A204.1 (cell line): ENCODE results near the gene DDX24.

Experiments
- FAIRE-seq: peaks from 2 replicates; lab custom pipeline; 2012; peaks lifted over from hg19 to GRCh38; lab: Jason Lieb, UNC

Gene DDX24, protein sequence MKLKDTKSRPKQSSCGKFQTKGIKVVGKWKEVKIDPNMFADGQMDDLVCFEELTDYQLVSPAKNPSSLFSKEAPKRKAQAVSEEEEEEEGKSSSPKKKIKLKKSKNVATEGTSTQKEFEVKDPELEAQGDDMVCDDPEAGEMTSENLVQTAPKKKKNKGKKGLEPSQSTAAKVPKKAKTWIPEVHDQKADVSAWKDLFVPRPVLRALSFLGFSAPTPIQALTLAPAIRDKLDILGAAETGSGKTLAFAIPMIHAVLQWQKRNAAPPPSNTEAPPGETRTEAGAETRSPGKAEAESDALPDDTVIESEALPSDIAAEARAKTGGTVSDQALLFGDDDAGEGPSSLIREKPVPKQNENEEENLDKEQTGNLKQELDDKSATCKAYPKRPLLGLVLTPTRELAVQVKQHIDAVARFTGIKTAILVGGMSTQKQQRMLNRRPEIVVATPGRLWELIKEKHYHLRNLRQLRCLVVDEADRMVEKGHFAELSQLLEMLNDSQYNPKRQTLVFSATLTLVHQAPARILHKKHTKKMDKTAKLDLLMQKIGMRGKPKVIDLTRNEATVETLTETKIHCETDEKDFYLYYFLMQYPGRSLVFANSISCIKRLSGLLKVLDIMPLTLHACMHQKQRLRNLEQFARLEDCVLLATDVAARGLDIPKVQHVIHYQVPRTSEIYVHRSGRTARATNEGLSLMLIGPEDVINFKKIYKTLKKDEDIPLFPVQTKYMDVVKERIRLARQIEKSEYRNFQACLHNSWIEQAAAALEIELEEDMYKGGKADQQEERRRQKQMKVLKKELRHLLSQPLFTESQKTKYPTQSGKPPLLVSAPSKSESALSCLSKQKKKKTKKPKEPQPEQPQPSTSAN

DNA sequence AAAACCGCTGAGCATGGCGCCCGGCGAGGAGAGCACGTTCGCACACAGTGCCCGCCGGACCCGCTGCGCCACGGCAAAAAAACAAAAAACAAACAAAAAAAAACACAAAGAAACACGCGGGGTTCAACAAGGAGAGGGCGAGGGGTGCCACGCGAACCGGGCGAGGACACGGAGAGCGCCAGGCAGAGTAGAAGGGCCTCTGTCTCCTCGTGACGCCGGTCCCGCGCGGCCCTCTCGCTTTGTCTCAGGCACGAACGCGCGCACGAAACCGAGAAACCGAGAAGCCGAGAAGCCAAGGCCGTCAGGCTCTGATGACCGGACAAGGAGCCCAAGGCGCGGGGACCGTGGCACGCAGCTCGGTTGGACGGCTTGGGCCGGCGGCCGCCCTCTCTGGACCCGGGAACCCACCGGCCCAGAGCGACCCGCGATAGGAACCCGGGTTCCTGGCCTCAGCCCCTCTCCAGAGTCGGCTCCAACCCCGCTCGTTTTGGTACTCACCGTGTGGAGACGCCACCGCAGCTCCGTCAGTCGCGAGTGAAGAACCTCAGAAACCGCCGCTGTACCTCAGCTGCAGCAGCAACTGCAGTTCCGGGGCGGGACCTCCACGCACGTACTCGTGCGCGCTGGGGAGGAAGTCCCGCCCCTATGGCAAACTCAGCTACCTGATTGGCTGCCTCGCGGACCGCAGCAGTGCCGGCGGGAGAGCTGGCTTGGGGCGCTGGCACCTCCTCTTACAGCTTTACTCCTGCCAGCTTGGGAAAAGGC, at the start of gene DDX24, which contains the start of gene IFI27L1:
Gene DDX24, minus strand, starts transcription at position 582 of the 765 bp plus-strand sequence. CDS start 1,460 bp downstream, outside the sequence.
Gene IFI27L1, plus strand, starts transcription at position 690 of the 765 bp plus-strand sequence. CDS start 15,628 bp downstream, outside the sequence.
- peak; percentile 72 for FAIRE-seq

DNA sequence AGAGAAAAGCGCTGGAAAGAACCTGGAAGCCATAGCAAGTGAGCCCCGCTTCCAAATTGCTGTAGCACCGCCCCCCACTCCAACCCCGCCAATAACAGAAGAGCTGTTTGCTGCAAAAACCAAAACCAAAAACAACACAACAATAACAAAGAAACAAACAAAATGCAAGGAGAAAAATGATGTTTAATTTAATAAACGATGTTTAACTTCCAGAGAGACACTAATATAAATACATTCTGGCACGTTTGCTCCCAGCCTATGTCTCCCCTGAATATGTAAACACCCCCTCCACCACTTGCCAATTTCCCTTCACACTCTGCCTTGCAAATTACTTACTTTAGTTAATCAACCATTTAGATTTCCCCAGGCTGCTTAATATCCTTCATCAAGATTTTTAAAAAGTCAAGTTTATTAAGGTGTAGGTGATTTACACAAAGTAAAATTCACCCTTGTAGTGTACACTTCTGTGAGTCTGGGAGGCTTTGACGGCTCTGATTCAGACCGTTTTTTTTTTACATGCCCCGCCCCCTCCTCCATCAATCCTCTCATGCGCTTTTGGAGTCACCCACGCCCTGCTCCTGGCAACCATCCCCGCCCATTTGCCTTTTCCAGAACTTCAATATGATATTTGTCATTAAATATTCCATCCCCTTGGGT, 48.9 kb upstream of the DDX24 start:
- no peak for FAIRE-seq

DNA sequence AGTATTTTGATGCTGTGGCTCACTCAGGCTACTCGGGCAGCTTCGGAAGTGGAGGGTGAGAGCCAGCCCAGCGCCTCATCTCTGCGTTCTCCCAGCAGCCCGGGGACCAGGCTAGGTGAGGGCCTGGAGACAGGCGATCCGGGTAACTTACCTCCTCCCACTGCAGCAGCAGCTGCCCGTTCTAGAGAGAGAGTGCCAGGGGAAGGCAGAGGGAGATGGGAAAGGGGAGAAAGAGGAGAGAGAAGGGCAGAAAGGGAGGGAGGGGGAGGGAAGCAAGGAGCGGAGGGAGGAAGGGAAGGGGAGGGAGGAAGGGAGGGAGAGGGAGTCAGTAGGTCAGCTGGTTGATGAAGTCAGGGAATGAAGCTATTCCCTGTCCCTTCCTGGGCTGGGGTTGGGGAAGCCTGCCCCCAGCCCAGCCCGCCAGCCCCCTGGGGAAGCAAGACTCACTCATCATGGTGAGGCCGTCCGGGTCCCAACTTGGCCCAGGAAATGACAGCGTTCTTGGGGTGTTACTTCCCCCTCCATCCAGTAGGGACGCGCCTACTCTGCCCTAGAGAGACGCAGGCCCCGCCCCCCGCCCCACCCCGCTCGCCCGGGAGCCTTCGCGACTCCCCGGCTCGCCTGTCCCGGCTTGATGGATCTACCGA, 48.2 kb upstream of the DDX24 start, which contains the start of gene IFI27L2:
Gene IFI27L2, minus strand, starts transcription at position 494 of the 647 bp plus-strand sequence. Its CDS starts 40 bp downstream, at position 454.
- FAIRE-seq, result no peak

DNA sequence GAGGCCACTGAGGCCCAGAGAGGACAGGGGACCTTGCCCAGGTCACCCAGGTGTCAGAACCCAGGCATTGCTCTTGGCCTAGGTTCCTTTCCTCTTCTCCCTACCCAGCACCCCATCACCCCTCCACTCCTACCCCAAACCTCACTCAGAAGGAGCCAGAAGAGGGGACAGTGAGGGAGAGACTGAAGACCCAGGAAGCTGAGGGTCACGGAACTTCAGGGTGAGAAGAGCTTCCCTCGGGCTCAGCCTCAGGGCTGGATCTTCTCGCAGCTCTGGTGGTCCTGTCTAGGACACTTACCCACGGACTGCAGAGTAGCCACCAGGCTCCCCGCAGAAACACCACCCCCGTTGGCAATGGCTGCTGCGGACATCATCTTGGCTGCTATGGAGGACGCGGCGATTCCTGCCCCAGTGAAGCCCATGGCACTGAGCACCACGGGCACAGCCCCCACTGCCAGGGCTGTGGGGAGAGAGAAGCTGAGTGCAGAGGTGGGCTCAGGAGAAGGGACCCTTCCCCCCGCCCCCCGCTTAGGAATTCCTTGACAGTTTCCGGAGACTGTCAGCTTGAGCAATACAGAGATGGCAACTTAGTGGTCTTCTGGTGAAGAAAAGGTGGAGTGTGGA, 47.3 kb upstream of the DDX24 start:
- FAIRE-seq, result no peak

DNA sequence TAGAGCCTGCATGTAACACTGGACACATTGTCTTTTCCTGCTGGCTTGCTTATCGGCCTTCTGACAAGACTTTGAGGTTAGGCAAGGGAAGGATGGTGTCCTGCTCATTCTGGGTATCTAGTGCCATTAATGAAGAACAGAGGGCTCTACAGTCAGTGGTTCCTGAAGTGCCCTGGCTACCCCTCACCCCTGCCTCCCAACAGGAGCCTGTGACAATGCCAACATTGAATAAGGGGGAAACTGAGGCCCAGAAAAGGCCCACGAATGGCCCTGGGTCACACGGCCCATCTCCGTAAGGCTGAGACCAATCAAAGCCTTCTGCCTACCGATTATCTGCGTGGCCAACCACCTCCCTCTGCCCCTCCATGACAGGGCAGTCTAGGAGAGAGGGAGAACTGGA, 46.3 kb upstream of the DDX24 start:
- FAIRE-seq, result no peak

DNA sequence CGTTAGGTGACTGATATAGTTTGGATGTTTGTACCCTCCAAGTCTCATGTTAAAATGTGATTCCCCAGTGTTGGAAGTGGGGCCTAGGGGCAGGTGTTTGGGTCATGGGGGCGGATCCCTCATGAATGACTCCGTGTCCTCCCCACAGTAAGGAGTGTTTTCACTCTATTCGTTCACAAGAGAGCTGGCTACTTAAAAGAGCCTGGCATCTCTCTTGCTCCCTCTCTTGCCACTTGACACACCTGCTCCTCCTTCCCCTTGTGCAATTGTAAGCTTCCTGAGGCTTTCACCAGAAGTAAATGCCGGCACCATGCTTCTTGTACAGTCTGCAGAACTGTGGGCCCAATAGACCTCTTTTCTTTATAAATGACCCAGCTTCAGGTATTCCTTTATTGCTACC, 45.8 kb upstream of the DDX24 start:
- no peak for FAIRE-seq

DNA sequence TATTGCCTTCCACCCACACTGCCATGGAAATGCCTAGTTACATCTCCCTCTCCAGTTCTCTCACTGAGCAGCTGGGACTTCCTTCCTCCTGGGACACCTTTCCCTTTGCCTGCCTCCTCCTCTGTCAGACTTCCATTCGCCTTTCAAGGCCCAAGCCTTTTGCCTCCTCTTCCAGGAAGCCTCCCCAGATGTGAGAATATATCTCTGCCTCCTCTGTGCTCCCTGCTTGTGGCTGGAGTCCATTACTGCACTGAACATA, 45.3 kb upstream of the DDX24 start:
- no peak for FAIRE-seq

DNA sequence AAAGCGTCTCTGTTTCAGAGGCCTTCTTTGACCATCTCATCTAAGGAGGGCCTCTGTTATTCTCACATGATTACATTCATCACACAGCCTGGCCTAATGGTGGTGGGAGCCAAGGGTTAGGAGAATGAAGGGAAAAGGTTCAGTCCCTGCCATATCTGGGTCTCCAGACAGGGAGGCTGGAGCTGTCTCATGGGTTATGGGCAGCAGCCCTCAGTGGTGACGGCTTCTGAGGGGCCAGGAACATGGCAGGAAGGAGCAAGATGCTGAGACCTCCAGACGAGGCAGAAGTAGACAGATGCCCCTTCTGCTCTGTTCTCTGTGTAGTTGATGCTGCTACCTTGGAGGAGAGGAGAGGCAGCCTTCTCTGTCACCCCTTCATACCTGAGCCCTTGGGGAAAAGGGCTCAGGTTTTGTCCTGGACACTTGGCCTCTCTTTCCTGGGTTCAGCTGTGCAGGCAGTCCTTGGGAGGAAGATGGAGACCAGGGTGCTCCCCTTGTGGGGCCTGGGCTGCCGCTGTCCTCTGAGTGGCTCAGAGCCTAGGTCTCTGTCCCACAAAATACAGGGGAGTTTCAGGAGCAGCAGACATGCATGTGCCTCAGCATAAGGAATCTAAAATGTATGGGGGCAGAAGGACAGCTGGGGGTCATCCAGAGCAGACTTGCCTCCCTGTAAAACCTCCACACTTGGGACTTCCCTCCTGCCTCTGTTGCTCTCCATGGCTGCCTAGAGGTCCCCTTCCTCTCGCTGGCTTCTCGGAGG, 44.8 kb upstream of the DDX24 start:
- no peak for FAIRE-seq

DNA sequence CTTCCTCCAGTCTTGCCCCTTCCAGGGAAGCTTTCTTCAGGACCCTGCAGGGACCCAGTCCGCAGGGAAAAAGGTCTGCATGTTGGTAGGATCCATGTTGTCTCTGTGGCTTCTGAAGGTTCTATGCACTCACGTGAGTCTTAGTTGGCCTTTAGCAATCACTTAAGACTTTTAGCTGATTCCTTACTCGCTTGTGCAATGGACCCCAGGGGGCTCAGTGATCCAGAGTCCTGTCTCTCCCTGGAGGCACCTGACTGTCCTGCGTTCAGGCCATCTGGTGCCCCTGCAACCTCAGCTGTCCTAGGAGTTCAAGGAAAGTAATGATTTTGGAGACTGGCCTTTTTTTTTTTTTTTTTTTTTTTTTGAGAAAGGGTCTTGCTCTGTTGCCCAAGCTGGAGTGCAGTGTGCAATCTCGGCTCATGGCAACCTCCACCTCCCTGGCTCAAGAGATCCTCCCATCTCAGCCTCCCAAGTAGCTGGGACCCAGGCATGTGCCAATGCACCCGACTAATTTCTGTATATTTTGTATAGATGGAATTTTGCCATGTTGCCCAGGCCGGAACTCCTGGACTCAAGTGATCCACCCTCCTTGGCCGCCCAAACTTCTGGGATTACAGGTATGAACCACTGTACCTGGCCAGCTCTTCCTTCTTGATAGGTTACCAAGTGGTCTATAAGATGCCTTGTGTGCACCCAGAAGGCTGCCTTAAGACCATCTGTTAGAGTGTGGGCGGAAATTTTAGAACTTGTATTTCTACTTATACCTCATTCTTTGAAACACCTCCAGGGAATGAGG, 43.8 kb upstream of the DDX24 start:
- no peak for FAIRE-seq

DNA sequence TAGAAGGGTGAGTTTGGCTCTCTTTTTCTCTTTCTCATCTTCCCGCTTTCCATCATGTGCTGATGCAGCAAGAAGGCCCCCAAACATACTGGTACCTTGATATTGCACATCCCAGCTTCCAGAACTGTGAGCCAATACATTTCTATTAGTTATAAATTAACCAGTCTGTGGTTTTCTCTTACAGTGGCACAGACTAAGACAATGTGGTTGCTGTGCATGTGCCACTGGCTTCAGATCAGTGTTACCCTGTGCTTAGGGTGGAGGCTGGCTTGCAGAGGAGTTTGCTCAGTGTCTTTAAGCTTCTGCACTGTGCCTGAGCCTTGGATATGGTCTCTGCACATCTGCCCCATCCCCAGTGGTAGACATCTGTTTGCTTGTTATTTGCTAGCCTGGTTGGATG, 42.9 kb upstream of the DDX24 start:
- no peak for FAIRE-seq

DNA sequence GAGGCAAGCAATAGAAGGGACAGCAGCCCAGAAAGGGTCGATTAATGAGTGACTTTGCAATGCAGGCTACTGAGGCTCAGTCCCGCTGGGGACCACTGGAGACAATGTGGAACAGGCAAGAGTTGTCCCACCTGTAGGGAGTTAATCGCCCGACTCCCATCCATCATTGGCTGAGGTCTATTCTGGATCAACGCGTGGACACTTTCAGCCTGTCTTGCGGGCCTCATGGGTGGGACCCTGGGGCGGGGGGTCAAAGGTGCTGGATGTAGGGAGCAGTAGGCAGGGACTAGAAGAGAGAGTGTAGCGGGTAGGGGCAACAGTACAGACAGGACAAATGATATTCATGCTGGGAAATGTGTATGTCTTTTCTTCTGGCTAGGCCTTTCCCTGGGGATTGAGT, 42.3 kb upstream of the DDX24 start:
- no peak for FAIRE-seq

DNA sequence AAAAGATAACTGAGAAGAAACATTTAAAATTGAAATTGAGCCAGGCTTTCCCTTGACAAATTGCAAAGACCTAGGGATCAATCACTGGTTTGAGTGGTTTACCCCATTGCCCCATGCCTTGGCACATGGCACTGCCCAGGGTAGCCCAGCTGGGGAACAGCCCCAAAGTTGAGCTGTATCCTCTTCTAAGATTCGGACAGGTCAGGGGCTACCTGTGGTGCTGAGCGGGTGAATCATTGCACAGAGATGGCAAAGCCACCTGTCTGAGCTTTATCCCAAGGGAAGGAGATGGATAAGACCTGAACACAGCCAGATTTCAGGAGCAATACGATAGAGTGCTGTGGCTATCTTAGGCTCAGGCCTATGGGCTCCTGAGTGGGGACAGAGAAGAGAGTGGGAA, 41.4 kb upstream of the DDX24 start:
- FAIRE-seq, result no peak

DNA sequence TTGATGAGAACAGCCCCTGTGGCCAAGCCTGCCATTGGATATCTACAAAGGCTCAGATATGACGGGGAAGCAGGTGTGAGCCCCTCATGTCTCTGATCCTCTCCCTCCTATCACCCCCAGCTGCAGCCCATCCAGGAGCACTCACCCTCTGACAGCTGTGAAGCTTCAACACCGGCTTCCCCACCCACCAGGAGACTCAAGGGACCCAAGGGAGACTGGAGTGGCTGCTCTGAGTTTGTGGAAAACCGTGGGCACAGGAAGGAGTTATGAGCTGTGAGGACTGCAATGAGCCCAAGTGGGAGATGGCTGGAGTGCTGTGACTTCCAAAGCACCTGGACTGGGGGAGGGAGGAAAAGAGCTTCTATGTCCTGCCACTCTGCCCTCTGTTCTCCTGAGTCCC, 40.5 kb upstream of the DDX24 start:
- no peak for FAIRE-seq

DNA sequence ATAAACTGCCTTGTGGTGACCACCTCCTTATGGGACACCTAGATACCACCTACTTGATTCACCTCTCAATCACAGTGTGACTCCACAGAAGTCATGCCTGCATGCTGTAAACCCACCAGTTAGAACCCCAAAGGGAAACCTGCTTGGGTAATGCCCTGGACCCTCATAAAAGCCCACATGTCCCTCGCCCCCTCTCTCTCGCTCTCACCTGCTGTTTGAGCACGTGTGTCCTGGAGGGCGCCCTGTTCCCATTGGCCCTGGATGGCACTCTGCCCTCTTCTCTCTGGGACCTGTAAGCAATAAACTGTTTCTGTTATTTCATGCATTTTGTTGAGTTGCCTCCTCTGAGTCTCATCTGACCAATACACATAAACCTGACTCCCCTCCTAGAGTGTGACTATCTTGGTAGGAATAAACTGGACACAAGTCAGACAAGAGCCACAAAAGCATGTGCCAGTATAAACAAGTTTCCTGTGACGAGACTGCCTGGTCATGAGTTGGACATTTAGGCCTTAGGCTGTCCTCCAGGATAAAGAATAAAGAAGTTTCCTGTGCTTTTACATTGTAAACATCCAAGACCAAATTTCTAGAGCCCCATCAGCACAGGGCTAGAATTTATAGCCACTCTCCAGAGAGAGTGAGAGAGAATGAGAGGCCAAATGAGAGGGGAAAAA, 39.8 kb upstream of the DDX24 start:
- FAIRE-seq, result no peak

DNA sequence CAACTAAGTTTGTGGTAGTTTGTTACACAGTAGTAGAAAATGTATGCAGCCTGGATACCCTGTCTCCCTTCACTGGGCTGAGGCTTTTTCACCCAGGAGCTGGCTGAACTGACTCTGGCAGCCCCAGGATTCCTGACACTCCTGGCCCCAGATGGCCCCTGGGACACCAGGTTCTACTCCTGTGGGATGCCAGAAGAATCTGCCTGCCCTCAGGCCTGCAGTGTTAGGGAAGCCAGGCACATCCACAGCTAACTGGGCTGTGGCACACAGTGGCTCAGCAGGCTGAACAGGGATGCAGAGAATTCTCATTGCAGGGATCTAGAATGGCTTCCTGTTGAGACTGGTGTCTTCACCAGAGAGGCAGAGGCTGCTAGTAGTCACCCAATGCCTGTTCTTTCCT, 38.1 kb upstream of the DDX24 start:
- FAIRE-seq, result no peak

DNA sequence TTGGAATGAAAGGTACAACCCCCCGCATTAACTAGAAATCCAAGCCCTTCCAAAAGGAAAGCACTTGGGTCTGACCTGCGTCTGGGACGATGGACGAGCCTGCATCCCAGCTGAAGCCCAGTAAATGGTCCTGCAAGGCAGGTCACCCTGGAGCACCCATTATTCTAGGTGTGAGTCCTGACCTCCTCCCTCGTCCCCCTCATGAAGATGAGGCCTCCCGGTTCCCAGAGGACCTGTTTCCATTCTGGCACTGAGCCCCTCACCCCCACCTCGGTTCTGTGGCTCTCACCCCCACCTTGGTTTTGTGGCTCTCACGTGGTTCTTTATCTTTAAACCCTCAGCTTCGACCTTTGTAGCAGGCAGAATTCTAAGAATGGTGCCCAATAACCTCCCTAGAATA, 36.9 kb upstream of the DDX24 start:
- no peak for FAIRE-seq

DNA sequence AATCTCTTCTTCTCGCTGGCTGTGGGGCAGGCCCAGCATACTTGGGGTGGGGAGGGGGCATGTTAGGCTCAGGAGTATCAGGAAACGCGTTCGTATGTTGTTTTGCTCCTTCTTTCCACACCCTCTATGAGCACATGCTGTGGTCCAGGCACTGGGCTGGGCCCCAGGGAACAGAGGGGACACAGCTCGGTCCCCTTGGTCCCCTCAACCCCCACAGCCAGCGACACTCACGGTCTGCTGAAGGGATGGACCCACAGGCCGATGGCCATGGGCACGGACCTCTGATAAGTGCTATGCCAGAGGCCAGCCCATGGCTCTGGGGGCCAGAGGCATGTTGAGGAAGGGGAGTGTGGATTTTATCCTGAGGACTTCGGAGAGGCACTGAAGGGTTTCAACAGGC, 35.7 kb upstream of the DDX24 start:
- FAIRE-seq, result no peak

DNA sequence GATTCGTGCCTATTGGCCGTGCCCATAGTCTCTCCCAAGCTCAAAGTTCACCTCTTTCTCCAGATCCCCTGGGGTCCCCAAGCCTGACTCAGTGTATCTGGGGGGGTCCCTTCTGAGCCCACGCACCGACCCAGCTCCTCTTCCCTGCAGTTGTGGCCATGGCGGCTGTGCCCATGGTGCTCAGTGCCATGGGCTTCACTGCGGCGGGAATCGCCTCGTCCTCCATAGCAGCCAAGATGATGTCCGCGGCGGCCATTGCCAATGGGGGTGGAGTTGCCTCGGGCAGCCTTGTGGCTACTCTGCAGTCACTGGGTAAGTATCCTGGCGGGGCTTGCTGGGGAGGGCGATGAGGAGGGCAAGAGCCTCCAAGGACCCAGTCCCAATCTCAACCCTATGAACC, 34.6 kb upstream of the DDX24 start:
- FAIRE-seq, result no peak

DNA sequence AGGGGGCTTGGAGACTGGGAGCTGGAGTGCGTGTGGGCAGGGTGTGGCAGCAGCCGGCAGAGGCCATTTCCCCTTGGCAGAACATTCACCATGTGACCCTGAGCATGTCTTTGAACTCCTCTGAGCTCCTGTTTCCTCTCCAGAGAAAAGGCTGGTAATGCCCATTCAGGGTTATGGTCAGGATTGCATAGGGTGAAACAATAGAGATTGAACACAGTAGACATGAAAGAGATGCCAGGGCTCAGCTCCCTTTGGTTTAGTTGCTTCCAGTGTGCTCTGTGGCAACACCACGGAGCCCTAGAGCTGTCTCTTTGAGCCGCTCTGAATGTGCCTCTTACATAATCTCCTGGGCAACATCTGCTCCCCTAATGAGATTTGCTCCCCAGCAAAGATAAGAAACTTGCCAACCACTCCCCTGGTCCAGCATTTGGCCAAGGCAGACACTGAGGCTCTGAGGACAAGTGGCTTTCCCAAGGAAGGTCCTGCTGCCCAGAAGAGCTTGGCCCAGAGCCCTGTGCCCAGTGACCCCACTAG, 34.1 kb upstream of the DDX24 start:
- no peak for FAIRE-seq
